Parathyroid adenoma (tissue), 2 donors: Measurements from ENCODE around the gene RGMB.

Source experiments
- H2AFZ ChIP-seq: fragments of 300-600 bp; sonication (generic); one replicate; pipeline ENCODE4 v1.7.0; 2017; ENCODE audit warnings: antibody characterized with exemption, mild to moderate bottlenecking
- H3K27ac ChIP-seq: fragments of 300-600 bp; sonication (generic); one replicate; pipeline ENCODE4 v1.7.0; 2017
- H3K27me3 ChIP-seq: fragments of 300-600 bp; sonication (generic); one replicate; pipeline ENCODE4 v1.7.0; 2017; ENCODE audit warnings: low read length; ENCODE audit not compliant: control insufficient read depth, insufficient read depth
- H3K36me3 ChIP-seq: fragments of 300-600 bp; sonication (generic); one replicate; pipeline ENCODE4 v1.7.0; 2017; ENCODE audit warnings: low read length; ENCODE audit not compliant: control insufficient read depth, insufficient read depth
- H3K4me1 ChIP-seq: fragments of 300-600 bp; sonication (generic); one replicate; pipeline ENCODE4 v1.7.0; 2017; ENCODE audit warnings: control low read depth
- H3K4me2 ChIP-seq: fragments of 300-600 bp; sonication (generic); one replicate; pipeline ENCODE4 v1.7.0; 2017; ENCODE audit warnings: low read length
- H3K4me3 ChIP-seq: fragments of 300-600 bp; sonication (generic); one replicate; pipeline ENCODE4 v1.7.0; 2017; ENCODE audit warnings: low read depth, low read length
- H3K79me2 ChIP-seq: fragments of 300-600 bp; sonication (generic); one replicate; pipeline ENCODE4 v1.7.0; 2017; ENCODE audit warnings: control low read depth
- H3K9ac ChIP-seq: fragments of 300-600 bp; sonication (generic); one replicate; pipeline ENCODE4 v1.7.0; 2017; ENCODE audit warnings: mild to moderate bottlenecking
- H3K9me3 ChIP-seq: fragments of 300-600 bp; sonication (generic); one replicate; pipeline ENCODE4 v1.7.0; 2017; ENCODE audit warnings: low read length; ENCODE audit not compliant: control insufficient read depth
- CTCF ChIP-seq: fragments of 300-600 bp; sonication (generic); IDR thresholded peaks from one replicate; pipeline ENCODE4 v1.7.0; 2017; ENCODE audit warnings: antibody characterized with exemption, mild to moderate bottlenecking
- donor health status: primary hyperparathyroidism.

The RGMB gene

GRCh38 chr5:98767581-98767980 is 5.9 kb upstream of the RGMB start:
- Histone ChIP-seq H3K27me3 (no peaks in the 10 kb centered on the region), H3K9ac (no peak overlapping the region), H3K4me3 (peak overlapping the region; percentile 64), H3K4me2 (no peak overlapping the region), H2AFZ (peak overlapping the region; percentile 88), H3K79me2 (no peaks in the 10 kb centered on the region), H3K4me1 (no peaks in the 10 kb centered on the region), H3K27ac (no peak overlapping the region), H3K9me3 (no peaks in the 10 kb centered on the region), H3K36me3 (no peaks in the 10 kb centered on the region)
- TF ChIP-seq CTCF: no peak

GRCh38 chr5:98768160-98768959 is 5.1 kb upstream of the RGMB start:
- H3K9ac ChIP-seq: no peak overlapping the region
- H3K79me2 ChIP-seq: no peaks in the 10 kb centered on the region
- peak overlapping the region; percentile 64 for H3K4me3 ChIP-seq
- H3K9me3 ChIP-seq: no peaks in the 10 kb centered on the region
- peak overlapping the region; percentile 89 for H3K4me2 ChIP-seq
- H3K36me3 ChIP-seq: no peaks in the 10 kb centered on the region
- no peak overlapping the region for H3K27ac ChIP-seq
- H3K27me3 ChIP-seq: no peaks in the 10 kb centered on the region
- H2AFZ ChIP-seq: peak overlapping the region; percentile 88
- H3K4me1 ChIP-seq: no peaks in the 10 kb centered on the region
- peak; percentile 86 for TF ChIP-seq CTCF

DNA sequence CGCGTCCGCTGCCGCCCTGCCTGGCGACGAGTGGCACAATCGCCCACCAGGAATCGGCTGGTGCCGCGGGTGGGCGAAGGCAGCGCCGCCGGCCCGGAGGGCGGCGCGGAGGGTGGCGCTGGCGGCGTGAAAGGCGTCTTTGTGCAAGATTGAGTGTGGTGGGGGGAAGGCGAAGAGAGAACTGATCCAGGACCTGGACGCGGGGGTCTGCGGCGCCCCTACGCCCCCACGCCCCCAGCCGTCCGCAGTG is 4.6 kb upstream of the RGMB start:
- Histone ChIP-seq H3K27me3 (no peaks in the 10 kb centered on the region), H3K9me3 (no peaks in the 10 kb centered on the region), H2AFZ (peak overlapping the region; percentile 88), H3K36me3 (no peaks in the 10 kb centered on the region), H3K27ac (no peak overlapping the region), H3K4me3 (peak overlapping the region; percentile 64), H3K79me2 (no peaks in the 10 kb centered on the region), H3K9ac (no peak overlapping the region), H3K4me2 (peak overlapping the region; percentile 89), H3K4me1 (no peaks in the 10 kb centered on the region)
- no peak for TF ChIP-seq CTCF

- Histone ChIP-seq H3K27ac (peak overlapping the region; percentile 30), H2AFZ (peak overlapping the region; percentile 88), H3K4me2 (peak overlapping the region; percentile 89), H3K36me3 (no peaks in the 10 kb centered on the region), H3K4me3 (peak overlapping the region; percentile 64), H3K9me3 (no peaks in the 10 kb centered on the region), H3K9ac (no peak overlapping the region), H3K4me1 (no peaks in the 10 kb centered on the region), H3K27me3 (no peaks in the 10 kb centered on the region), H3K79me2 (no peaks in the 10 kb centered on the region)
- peak; percentile 61 for TF ChIP-seq CTCF
Measured at GRCh38 chr5:98769210-98769958, 4.1 kb upstream of the RGMB start.

GRCh38 chr5:98769959-98770208 is 3.6 kb upstream of the RGMB start:
- Histone ChIP-seq H2AFZ (peak overlapping the region; percentile 88), H3K27me3 (no peaks in the 10 kb centered on the region), H3K4me2 (peak overlapping the region; percentile 89), H3K36me3 (no peaks in the 10 kb centered on the region), H3K9ac (no peak overlapping the region), H3K27ac (peak overlapping the region; percentile 30), H3K4me1 (no peaks in the 10 kb centered on the region), H3K4me3 (peak overlapping the region; percentile 64), H3K9me3 (no peaks in the 10 kb centered on the region), H3K79me2 (no peaks in the 10 kb centered on the region)
- no peak for TF ChIP-seq CTCF
